Raji (cell line): ENCODE measurements around the gene ZNF787.

Source experiments
- POLR2A ChIP-seq: IDR thresholded peaks from 2 replicates; pipeline ENCODE4 v1.6.1; 2011; ENCODE audit warnings: low read depth, low read length, control low read depth; ENCODE audit not compliant: insufficient read depth

ZNF787 gene

DNA sequence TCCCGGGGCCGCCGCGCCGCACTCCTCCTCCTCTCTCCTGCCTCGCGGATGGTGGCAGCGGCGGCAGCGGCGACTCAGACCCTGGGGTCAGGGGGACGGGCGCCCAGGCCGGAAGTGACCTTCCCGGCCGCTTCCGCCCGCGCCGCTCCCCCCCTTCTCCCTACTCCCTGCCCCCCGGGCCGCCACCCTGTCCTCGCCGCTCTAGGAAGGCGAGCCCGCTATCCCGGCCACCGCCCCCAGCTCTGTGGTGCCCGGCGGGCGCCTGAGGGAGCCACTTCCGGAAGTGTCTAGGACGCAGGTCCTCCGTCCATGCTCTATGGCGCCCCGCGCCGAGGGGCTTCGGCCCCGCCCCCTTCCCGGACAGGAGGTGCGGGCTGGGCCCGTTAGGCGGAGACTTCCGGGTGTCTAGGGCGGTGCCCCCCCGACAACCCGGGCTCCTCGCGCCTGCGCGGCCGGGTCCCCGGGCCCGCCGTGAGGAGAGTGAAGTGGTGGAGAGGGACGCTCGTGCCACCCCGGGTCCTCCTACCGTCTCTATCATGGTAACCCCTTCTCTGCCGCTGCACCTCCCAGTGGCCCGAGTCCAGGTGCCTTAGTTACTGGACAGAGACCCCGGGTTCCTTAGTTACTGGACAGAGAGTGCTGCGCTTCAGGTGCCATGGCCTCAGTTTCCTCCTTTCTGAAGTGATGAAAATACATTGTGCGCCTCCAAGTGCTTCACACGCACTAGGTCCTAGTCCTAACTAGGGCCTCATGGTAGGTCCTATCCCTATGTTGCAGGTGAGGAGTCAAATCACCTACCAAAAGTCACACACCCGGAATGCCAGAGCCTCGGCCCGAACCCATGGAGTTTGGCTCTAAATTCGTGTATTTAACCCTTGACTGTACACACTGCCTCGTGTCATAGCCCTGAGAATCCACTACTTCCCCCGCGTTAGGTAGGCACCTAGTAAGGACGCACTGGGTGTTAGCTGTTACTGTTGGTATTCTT is at the start of gene ZNF787:
Gene ZNF787, minus strand, starts transcription at position 116 of the 988 bp plus-strand sequence. CDS start 18,078 bp downstream, outside the sequence.
- peak; percentile 63 for TF ChIP-seq POLR2A

DNA sequence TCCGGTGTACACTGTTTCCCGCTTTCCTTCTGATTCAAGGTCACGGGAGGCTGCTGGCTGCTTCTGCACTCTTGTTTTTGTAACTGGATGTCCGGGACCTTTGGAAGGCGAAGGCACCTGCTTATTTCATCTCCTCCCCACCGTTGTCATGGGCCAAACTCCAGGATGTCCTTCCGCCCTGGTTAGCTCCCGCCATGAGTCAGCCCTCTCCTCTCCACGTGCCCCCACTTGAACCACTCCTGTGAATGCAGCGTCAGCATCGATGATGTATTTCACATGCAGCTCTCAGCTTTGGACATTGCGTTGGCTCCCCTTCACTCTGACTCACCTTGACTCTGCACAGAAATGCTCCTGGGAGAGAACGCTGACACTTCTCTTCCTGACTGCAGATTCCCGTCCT is 49.2 kb upstream of the ZNF787 start:
- no peak for TF ChIP-seq POLR2A

DNA sequence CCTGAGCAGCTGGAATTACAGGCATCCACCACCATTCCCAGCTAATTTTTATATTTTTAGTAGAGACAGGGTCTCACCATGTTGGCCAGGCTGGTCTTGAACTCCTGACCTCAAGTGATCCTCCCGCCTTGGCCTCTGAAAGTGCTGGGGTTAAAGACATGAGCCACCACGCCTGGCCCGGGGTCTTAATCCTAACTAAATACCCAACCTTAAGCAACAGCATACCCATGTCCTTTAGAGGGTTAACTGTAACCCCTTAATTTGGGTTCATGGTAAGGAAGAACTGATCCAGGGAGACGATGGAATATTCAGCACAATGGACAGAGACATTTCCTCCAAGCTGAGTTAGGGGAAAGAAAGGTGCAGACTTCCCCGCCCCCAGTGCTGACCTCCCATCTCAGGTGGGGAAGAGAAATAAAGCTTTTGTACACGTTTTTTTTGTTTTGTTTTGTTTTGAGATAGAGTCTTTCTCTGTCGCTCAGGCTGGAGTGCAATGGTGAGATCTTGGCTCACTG is 46.0 kb upstream of the ZNF787 start:
- no peak for TF ChIP-seq POLR2A

DNA sequence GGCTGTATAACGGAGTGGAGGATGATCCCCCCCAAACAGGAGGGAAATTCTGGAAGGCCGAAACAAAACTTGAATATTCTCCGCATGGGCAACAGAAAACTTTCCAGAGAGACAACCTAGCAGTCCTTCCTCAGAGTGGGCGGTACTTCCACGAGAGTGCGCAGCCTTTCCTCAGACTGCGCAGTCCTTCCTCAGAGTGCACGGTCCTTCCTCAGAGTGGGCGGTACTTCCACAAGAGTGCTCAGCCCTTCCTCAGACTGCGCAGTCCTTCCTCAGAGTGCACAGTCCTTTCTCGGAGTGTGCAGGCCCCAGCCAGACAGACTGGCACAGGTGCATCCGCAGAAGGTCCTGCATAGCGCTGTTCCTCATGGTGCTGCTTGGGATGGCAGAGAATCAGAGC is 42.0 kb upstream of the ZNF787 start:
- no peak for TF ChIP-seq POLR2A

- no peak for TF ChIP-seq POLR2A
Measured at GRCh38 chr19:56162258-56162657, 41.2 kb upstream of the ZNF787 start.

- TF ChIP-seq POLR2A = no peak
Measured at GRCh38 chr19:56161534-56161933, 40.4 kb upstream of the ZNF787 start.

GRCh38 chr19:56159622-56160271 is 38.7 kb upstream of the ZNF787 start:
- TF ChIP-seq POLR2A = no peak

DNA sequence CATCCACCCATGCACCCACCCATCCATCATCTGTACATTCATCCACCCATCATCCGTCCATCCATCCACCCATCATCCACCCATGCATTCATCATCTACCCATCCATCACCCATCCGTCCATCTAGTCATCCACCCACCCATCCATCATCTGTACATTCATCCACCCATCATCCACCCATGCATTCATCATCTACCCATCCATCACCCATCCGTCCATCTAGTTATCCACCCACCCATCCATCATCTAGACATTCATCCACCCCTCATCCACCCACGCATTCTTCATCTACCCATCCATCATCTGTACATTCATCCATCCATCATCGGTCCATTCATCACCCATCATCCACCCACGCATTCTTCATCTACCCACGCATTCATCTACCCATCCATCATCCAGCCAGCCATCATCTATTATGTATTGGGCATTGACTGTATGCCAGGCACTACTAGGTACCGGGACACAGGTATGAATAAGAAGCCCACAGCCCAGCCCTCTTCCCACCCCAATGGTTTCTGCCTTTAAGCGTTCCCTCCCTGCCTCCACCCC is 38.0 kb upstream of the ZNF787 start:
- TF ChIP-seq POLR2A = no peak

DNA sequence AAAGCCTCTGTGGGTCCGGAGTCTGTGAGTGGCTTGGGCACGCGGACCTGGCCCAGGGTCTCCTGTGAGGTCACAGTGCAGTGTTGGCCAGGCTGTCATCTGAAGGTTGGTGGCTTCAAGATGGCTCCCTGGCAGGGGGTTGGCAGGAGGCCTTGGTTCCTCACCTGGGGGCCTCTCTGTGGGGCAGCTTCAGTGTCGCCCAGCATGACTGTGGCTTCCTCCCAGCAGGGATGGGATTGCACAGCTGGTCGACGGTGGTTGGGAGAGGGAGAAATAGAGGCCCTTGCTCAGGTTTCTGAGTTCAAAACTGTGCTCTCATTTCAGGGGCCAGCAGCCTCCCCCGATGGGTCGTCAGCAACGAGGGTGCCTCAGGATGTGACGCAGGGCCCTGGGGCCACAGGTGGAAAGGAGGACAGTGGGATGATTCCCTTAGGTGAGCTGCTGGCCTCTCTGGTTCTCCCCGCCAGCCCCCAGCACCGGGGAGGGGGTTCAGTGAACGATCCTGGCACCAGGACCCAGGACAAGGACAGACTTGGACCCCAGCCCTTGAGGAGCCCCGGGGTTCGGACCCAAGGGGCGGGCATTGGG is 37.2 kb upstream of the ZNF787 start:
- no peak for TF ChIP-seq POLR2A

DNA sequence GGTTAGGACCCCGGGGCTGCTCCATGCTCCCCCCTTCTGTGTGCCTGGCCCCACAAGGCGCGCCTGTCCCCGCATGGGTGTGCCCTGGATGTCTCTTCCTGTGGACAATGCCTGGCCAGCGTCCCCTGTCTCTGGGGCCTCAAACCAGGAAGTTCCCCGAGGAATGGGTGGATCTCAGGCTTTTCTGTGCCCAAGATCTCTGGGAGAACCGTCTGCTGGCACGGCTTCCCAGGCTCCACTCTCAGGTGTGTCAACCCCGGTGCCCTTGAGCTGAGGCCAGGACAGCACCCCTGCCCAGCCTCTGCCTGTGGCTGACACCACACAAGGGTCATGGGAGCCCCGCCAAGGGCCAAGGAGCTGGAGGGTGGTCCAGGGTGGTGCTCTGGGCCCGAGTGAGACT is 35.7 kb upstream of the ZNF787 start:
- no peak for TF ChIP-seq POLR2A

DNA sequence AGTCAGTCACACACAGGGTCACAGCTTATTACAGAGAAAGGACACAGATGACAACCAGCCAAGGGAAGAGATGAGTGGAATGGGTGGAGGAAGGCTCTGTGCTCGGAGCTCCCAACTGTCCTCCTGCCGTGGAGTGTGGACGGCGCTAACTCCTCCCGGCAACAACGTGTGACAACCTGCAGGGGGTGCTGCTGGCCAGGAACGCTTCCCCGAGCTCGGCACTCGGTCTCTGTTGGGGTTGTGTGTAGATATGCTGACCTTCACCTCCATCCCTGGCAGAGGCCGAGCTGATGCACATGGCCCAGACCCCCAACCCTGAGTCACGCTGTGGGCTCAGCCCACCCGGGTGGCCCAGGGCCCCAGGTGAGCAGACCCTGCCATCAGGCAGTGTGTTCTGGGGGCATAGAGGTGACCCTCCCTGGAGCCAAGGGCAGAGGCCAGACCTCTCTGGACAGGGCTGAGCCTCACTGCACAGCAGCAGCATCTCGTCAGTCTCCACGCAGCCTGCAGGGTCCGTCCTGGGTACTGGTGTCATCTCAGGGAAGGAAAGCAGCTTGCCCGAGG is 34.1 kb upstream of the ZNF787 start:
- no peak for TF ChIP-seq POLR2A

GRCh38 chr19:56153507-56153906 is 32.4 kb upstream of the ZNF787 start:
- no peak for TF ChIP-seq POLR2A

GRCh38 chr19:56152644-56153043 is 31.5 kb upstream of the ZNF787 start:
- TF ChIP-seq POLR2A = no peak

GRCh38 chr19:56150358-56150757 is 29.3 kb upstream of the ZNF787 start:
- TF ChIP-seq POLR2A = no peak

- TF ChIP-seq POLR2A = no peak
Measured at GRCh38 chr19:56149656-56150038, 28.6 kb upstream of the ZNF787 start.
